ENCODE measurements around the gene RGL4.

- TF ChIP-seq POLR2A (IDR thresholded peaks at IDR 0.05), result no peak
- no peak for TF ChIP-seq CTCF (IDR thresholded peaks at IDR 0.05)
- no peak for TF ChIP-seq POLR2AphosphoS5 (IDR thresholded peaks at IDR 0.05)
These were observed 52.5 kb downstream of the RGL4 start for GRCh38 chr22:23743303-23743705.
